Fibroblast of mammary gland (primary cell): Measurements from ENCODE around the gene EFNB2.

Experiments
- DNase-seq: peaks from one replicate; pipeline ENCODE4 v3.0.0-alpha.2; 2010; ENCODE audit warnings: low read depth
- H3K4me3 ChIP-seq: 2 replicates; pipeline ENCODE4 v1.5.1; 2011; ENCODE audit warnings: low read depth, mild to moderate bottlenecking, low read length, moderate library complexity; ENCODE audit not compliant: control insufficient read depth
- CTCF ChIP-seq: conservative IDR thresholded peaks from 2 replicates; pipeline ENCODE4 v1.5.1; 2011; ENCODE audit warnings: low read depth, low read length, inconsistent platforms; ENCODE audit not compliant: control insufficient read depth, insufficient read depth

The EFNB2 gene

GRCh38 chr13:106486287-106486686 is 49.2 kb downstream of the EFNB2 start:
- H3K4me3 ChIP-seq = no peak overlapping the region
- no peak for DNase-seq
- no peak for TF ChIP-seq CTCF

GRCh38 chr13:106484537-106485193 is 50.8 kb downstream of the EFNB2 start:
- DNase-seq = peak; percentile 33
- no peak for TF ChIP-seq CTCF
- H3K4me3 ChIP-seq = no peak overlapping the region

GRCh38 chr13:106484084-106484483 is 51.4 kb downstream of the EFNB2 start:
- no peak overlapping the region for H3K4me3 ChIP-seq
- peak; percentile 29 for DNase-seq
- TF ChIP-seq CTCF = no peak

GRCh38 chr13:106481919-106482318 is 53.5 kb downstream of the EFNB2 start:
- DNase-seq = no peak
- TF ChIP-seq CTCF = no peak
- H3K4me3 ChIP-seq = no peak overlapping the region

GRCh38 chr13:106480351-106480910 is 55.0 kb downstream of the EFNB2 start:
- H3K4me3 ChIP-seq = no peak overlapping the region

GRCh38 chr13:106479929-106480328 is 55.5 kb downstream of the EFNB2 start:
- no peak for TF ChIP-seq CTCF
- no peak overlapping the region for H3K4me3 ChIP-seq
- no peak for DNase-seq

More at GRCh38 chr13:106480351-106480910, 55.0 kb downstream of the EFNB2 start:
- no peak for DNase-seq
- TF ChIP-seq CTCF = no peak
